ENCODE results near the gene JMJD4. TPM values are rescaled to one million over a fixed set of nuclear protein-coding genes. Genes with fewer than 3 reads are reported as not detected.

Gene JMJD4
- total and polyA plus RNA-seq, 2 of the 4 experiments (the other 2 are of a cell fraction), result 24.6 to 28.5 TPM

DNA sequence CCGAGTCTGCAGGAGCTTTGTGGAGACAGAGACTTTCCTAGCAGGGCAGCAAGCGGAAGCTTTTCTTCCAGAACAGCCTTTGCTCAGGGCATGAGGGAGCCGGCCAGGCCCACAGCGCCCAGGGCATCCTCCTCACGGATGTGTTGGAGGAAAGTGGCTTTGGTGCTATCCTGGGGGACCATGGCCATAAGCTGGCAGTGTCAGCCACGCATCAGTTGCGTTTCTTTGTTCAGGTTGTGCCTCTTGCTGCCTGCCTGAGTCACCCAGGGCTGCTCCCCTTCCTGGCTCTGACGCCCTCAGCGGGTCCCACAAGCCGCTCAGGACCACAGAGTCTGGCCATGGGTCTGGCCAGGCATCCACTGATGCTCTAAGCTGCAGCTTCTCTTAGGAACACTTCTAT, 40.7 kb upstream of the JMJD4 start:
- no peak overlapping the region for H3K56ac ChIP-seq (ENCODE audit: extremely low read depth, insufficient read depth, low read length)
- H2BK5ac ChIP-seq (ENCODE audit: low read depth, low read length, poor library complexity, severe bottlenecking), result peak overlapping the region; percentile 28
- peaks cover 21% of the 10 kb centered on the region for H3K9me1 ChIP-seq (ENCODE audit: insufficient read depth, low read length)
- no peak overlapping the region; the same call in 2 of the 3 replicates for H2BK15ac ChIP-seq (ENCODE audit: low read depth, low read length)
- no peak overlapping the region for H2BK20ac ChIP-seq (ENCODE audit: low read depth, low read length)
- POLR2A ChIA-PET (ENCODE audit: unreplicated experiment), result no interaction called here
- H3K9ac ChIP-seq (ENCODE audit: low read depth, low read length), result no peak overlapping the region
- H4K8ac ChIP-seq (ENCODE audit: low read depth in 2 of 2, low read length in 2 of 2), result peak overlapping the region in 1 of 2 experiments; percentile 25; a peak in 1 of 4 replicates
- WGBS, 2 experiments (ENCODE audit: extremely low coverage in 2 of 2, insufficient read length in 1 of 2), result 84% methylated on average over 4 of the region's 10 CpGs; no CpG with 5 or more reads in 1 of the 2 experiments
- H3K36me3 ChIP-seq (ENCODE audit: control insufficient read depth, insufficient read depth, low read length), result peaks cover 13% of the 10 kb centered on the region; the same call in 1 of the 2 replicates
- peaks cover 0 to 10% of the 10 kb centered on the region in 2 experiments; a peak in 1 of 4 replicates for H3K79me1 ChIP-seq (ENCODE audit: low read depth in 1 of 2, low read length in 2 of 2)
- no peak overlapping the region for H3K4me3 ChIP-seq (ENCODE audit: insufficient read depth, low read depth, low read length)
- H3K4me2 ChIP-seq (ENCODE audit: low read depth, low read length), result no peak overlapping the region
- peaks cover 9% of the 10 kb centered on the region; the same call in 1 of the 2 replicates for H4K20me1 ChIP-seq (ENCODE audit: insufficient read depth, low read length)
- H2AFZ ChIP-seq (replicated peaks; ENCODE audit: low read length, poor library complexity), result no peak overlapping the region
- H3K9me3 ChIP-seq (ENCODE audit: control insufficient read depth, insufficient read depth, low read length), result no peaks in the 10 kb centered on the region
- H2BK120ac ChIP-seq (ENCODE audit: low read depth, low read length), result no peak overlapping the region; the same call in 1 of the 2 replicates
- DNase-seq, result no peak
- H3K18ac ChIP-seq (ENCODE audit: low read depth, low read length), result no peak overlapping the region
- dilution Hi-C loops (cut with HindIII; ENCODE audit: low sequenced_read_pairs, unreplicated experiment) (no loop called here), in situ Hi-C loops (cut with MboI; ENCODE audit: low sequenced_read_pairs) (no loop called here), intact Hi-C loops (cut with micrococcal nuclease) (no loop called here)
- no peak overlapping the region for H4K5ac ChIP-seq (ENCODE audit: low read depth, low read length)
- no peak overlapping the region for H3K27ac ChIP-seq (ENCODE audit: insufficient read depth, low read length)
- H3K27me3 ChIP-seq (ENCODE audit: control insufficient read depth, insufficient read depth, low read length), result no peaks in the 10 kb centered on the region
- H4K91ac ChIP-seq (ENCODE audit: insufficient read depth, low read depth, low read length), result no peak overlapping the region
- H2AK9ac ChIP-seq (replicated peaks; ENCODE audit: low read depth, low read length, poor library complexity), result peak overlapping the region; percentile 6
- CTCF ChIA-PET, result interaction anchor here (0.5 to 1.6 kb wide), 4 partner anchors 14 to 910 kb away, joined by 3 to 6 read pairs (median 4); no protein-coding TSS in a partner anchor
- peak; percentile 27 for ATAC-seq (ENCODE audit: low read depth)
- TF ChIP-seq CEBPB (IDR thresholded peaks at IDR 0.05; ENCODE audit: low read depth, low read length), result no peak
- no peak for TF ChIP-seq SMC3 (IDR thresholded peaks at IDR 0.05; ENCODE audit: low read depth, low read length)
- TF ChIP-seq NFE2L2 (IDR thresholded peaks at IDR 0.05; ENCODE audit: low read depth, low read length), result no peak
- TF ChIP-seq RFX5 (IDR thresholded peaks at IDR 0.05; ENCODE audit: low read depth, low read length), result no peak
- TF ChIP-seq RAD21 (IDR thresholded peaks at IDR 0.05; ENCODE audit: low read length), result no peak
- TF ChIP-seq CHD1 (IDR thresholded peaks at IDR 0.05; ENCODE audit: low read depth, low read length), result no peak
- TF ChIP-seq FOS (IDR thresholded peaks at IDR 0.05; ENCODE audit: low read depth, low read length), result no peak
- no peak overlapping the region for H3K14ac ChIP-seq (replicated peaks; ENCODE audit: low read depth, low read length)
- no TSS peak for BruUV-seq (replicated peaks)
- no peak overlapping the region for H3K23ac ChIP-seq (ENCODE audit: low read depth, low read length)
- no peak overlapping the region for H2AK5ac ChIP-seq (ENCODE audit: low read depth, low read length)
- H3K4ac ChIP-seq (ENCODE audit: low read depth, low read length), result peak overlapping the region; percentile 25
- H3K4me1 ChIP-seq (ENCODE audit: control insufficient read depth, insufficient read depth, low read length), result peaks cover 16% of the 10 kb centered on the region
